Activated B cell treated with CpG ODN at 0.5 μM for 24 hours (primary cell): ENCODE measurements around the gene ZFAND2A. TPM values are rescaled to one million over a fixed set of nuclear protein-coding genes. Genes with fewer than 3 reads are reported as not detected.

Experiments
- ATAC-seq: fragments of 200-7000 bp; cut with Tn5 transposase; one replicate; pipeline ENCODE4 v1.10.0; 2021; ENCODE audit warnings: low read depth, mild to moderate bottlenecking, moderate library complexity
- CTCF ChIA-PET: fragments of 350-600 bp; sonication (Branson Sonifier 250); formaldehyde crosslinking; loops from one replicate; lab custom pipeline; 2021; ENCODE audit warnings: antibody characterized with exemption; lab: Charles Lee
- POLR2A ChIA-PET: fragments of 350-600 bp; sonication (Branson Sonifier 250); formaldehyde crosslinking; loops from one replicate; lab custom pipeline; 2021; ENCODE audit warnings: antibody characterized with exemption; lab: Charles Lee
- DNase-seq: peaks from one replicate; pipeline ENCODE4 v3.0.0; 2022
- H3K27ac Mint-ChIP-seq: one replicate; pipeline ENCODE4 v1.8.0; 2020; ENCODE audit warnings: mixed read lengths
- H3K27me3 Mint-ChIP-seq: one replicate; pipeline ENCODE4 v1.8.0; 2021; ENCODE audit warnings: mixed read lengths
- H3K36me3 Mint-ChIP-seq: one replicate; pipeline ENCODE4 v1.8.0; 2021; ENCODE audit warnings: low read depth, mixed read lengths
- H3K4me1 Mint-ChIP-seq: one replicate; pipeline ENCODE4 v1.8.0; 2021; ENCODE audit warnings: mixed read lengths
- H3K4me3 Mint-ChIP-seq: one replicate; pipeline ENCODE4 v1.8.0; 2020; ENCODE audit warnings: mild to moderate bottlenecking, mixed read lengths
- H3K9me3 Mint-ChIP-seq: one replicate; pipeline ENCODE4 v1.8.0; 2020; ENCODE audit warnings: mixed read lengths
- intact Hi-C: fragments of 100-400 bp; cut with micrococcal nuclease; formaldehyde crosslinking; loops from one replicate; pipeline ENCODE4 v1.15.1; 2024
- total RNA-seq: library from RNA; stranded (reverse); gene quantifications from 2 replicates; pipeline ENCODE4 v1.2.3, GENCODE V29; 2022
- TF ChIP-seq, protein P1 (sequence below): fragments of 200-600 bp; IDR thresholded peaks from one replicate; pipeline ENCODE4 v1.8.0; 2022; ENCODE audit warnings: antibody characterized with exemption, mild to moderate bottlenecking

ZFAND2A gene
- total RNA-seq, 1 donor from 2014 or later, result 21.6 TPM

DNA sequence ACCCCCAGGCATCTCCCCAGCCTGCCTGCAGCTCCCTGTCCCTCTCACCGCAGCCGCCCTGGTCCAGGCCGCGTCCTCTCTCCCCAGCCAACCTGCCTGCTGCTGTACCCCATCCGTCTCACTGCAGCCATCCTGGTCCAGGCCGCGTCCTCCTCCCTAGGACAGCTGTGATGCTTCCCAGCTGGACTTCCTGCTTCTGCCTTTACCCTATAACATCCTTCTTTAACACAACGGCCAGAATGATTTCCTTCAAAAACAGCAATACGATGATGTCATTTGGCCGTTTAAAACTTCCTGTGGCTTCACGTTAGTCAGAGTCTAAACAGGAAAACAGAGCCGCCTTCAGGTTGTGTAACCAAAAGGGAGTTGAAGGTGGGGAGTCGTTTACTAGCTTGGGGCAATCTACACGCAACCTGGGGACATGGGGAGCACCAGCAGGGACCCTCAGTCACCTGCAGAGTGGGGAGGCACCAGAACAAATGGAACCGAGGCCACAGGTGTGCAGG is 32.2 kb upstream of the ZFAND2A start:
- Mint-ChIP-seq H3K27ac (no peak overlapping the region), H3K4me1 (no peaks in the 10 kb centered on the region), H3K9me3 (no peaks in the 10 kb centered on the region), H3K27me3 (peaks cover 18% of the 10 kb centered on the region), H3K4me3 (no peak overlapping the region), H3K36me3 (no peaks in the 10 kb centered on the region)
- TF ChIP-seq, protein P1, sequence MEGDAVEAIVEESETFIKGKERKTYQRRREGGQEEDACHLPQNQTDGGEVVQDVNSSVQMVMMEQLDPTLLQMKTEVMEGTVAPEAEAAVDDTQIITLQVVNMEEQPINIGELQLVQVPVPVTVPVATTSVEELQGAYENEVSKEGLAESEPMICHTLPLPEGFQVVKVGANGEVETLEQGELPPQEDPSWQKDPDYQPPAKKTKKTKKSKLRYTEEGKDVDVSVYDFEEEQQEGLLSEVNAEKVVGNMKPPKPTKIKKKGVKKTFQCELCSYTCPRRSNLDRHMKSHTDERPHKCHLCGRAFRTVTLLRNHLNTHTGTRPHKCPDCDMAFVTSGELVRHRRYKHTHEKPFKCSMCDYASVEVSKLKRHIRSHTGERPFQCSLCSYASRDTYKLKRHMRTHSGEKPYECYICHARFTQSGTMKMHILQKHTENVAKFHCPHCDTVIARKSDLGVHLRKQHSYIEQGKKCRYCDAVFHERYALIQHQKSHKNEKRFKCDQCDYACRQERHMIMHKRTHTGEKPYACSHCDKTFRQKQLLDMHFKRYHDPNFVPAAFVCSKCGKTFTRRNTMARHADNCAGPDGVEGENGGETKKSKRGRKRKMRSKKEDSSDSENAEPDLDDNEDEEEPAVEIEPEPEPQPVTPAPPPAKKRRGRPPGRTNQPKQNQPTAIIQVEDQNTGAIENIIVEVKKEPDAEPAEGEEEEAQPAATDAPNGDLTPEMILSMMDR, result no peak
- ChIA-PET POLR2A (no interaction called here), CTCF (no interaction called here)
- DNase-seq, result no peak
- ATAC-seq, result no peak
- intact Hi-C loops, result no loop called here

DNA sequence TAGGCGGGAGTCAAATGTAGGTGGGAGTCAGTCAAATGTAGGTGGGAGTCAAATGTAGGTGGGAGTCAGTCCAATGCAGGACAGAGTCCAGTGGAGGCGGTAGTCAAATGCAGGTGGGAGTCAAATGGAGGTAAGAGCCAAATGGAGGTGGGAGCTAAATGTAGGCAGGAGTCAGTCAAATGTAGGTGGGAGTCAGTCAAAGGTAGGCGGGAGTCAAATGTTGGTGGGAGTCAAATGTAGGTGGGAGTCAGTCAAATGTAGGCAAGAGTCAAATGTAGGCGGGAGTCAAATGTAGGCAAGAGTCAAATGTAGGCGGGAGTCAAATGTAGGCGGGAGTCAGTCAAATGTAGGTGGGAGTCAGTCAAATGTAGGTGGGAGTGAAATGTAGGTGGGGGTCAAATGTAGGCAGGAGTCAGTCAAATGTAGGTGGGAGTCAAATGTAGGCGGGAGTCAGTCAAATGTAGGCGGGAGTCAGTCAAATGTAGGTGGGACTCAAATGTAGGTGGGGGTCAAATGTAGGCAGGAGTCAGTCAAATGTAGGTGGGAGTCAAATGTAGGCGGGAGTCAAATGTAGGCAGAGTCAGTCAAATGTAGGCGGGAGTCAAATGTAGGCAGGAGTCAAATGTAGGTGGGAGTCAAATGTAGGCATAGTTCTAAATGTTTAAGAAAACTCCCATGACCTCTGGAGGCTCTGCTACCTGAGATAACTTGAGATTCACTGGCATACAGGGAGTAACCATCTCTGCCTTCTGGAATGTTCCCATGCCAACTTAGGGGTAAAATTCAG is 30.2 kb upstream of the ZFAND2A start:
- CTCF ChIA-PET, result no interaction called here
- peaks cover 29% of the 10 kb centered on the region for H3K27me3 Mint-ChIP-seq

DNA sequence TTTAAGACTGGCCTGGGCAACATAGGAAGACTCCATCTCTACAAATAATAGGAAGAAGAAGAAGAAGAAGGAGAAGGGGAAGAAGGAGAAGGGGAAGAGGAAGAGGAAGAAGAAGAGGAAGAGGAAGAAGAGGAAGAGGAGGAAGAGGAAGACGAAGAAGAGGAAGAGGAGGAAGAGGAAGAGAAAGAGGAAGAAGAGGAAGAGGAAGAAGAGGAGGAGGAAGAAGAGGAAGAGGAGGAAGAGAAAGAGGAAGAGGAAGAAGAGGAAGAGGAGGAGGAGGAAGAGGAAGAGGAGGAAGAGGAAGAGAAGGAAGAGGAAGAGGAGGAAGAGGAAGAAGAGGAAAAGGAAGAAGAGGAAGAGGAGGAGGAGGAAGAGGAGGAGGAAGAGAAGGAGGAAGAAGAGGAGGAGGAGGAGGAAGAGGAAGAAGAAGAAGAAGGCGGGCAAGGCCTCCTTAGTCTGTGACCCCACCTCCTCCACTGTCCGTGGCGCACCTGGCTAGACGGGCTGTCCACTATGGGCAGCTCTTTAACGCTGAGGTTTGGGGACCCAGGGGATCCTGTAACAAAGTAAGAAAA is 28.8 kb upstream of the ZFAND2A start:
- no peak for ATAC-seq
- TF ChIP-seq, protein P1, result no peak
- intact Hi-C loops, result no loop called here
- no peaks in the 10 kb centered on the region for H3K4me1 Mint-ChIP-seq
- no peaks in the 10 kb centered on the region for H3K36me3 Mint-ChIP-seq
- ChIA-PET POLR2A (no interaction called here), CTCF (no interaction called here)
- no peak overlapping the region for H3K27ac Mint-ChIP-seq
- H3K4me3 Mint-ChIP-seq, result no peak overlapping the region
- no peaks in the 10 kb centered on the region for H3K9me3 Mint-ChIP-seq
- H3K27me3 Mint-ChIP-seq, result peaks cover 27% of the 10 kb centered on the region
- no peak for DNase-seq

More for the DNA sequence above, 30.2 kb upstream of the ZFAND2A start:
- Mint-ChIP-seq H3K4me3 (no peak overlapping the region), H3K9me3 (no peaks in the 10 kb centered on the region), H3K36me3 (no peaks in the 10 kb centered on the region), H3K4me1 (no peaks in the 10 kb centered on the region), H3K27ac (no peak overlapping the region)
- TF ChIP-seq, protein P1, result no peak
- POLR2A ChIA-PET, result no interaction called here
- DNase-seq, result no peak
- intact Hi-C loops, result no loop called here
- ATAC-seq, result no peak

DNA sequence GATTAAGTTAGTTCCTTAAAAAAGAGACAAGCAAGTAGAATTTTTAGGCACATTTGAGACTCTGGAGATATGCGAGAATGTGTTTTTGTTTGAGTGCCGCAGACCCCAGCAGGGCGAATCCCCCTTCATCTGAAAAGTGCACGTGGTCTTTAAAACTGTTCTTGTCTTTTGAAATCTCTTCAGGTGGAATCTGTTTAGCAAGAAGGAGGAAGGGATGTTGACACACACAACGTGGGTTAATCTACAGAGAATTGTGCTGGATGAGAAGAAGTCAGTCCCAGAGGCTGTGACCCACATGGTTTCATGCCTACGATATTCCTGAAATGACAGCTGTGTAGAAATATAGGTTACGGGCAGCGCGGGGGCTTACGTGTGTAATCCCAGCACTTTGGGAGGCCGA is 27.1 kb upstream of the ZFAND2A start:
- no peaks in the 10 kb centered on the region for H3K36me3 Mint-ChIP-seq
- intact Hi-C loops, result no loop called here
- TF ChIP-seq, protein P1, result no peak
- H3K27me3 Mint-ChIP-seq, result peaks cover 29% of the 10 kb centered on the region
- no peak for DNase-seq
- H3K4me3 Mint-ChIP-seq, result no peak overlapping the region
- POLR2A ChIA-PET, result no interaction called here
- no peak for ATAC-seq
- no peak overlapping the region for H3K27ac Mint-ChIP-seq
- H3K4me1 Mint-ChIP-seq, result peaks cover 5% of the 10 kb centered on the region
- H3K9me3 Mint-ChIP-seq, result no peaks in the 10 kb centered on the region
- CTCF ChIA-PET, result interaction anchor here (1.9 kb wide), 1 partner anchor 10 kb away, joined by 6 read pairs; no protein-coding TSS in a partner anchor

DNA sequence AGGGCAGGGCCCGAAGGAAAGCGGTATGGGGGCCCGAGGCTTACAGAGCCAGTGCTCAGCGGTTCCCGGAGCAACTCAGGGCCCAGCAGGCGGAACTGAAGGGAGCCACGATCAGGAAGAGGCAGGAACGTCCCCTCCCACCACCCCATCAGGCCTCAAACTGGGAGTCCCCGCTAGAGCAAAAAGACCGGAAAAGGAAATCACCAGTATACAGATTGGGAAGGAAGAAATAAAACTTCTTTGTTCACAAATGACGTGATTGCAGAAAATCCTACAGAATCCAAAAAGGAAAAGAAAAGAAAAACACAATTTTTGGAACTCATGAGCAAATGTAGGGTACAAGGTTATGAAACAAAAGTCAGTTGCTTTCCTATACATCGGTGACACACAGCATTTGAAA is 21.6 kb upstream of the ZFAND2A start:
- POLR2A ChIA-PET, result interaction anchor here (0.6 kb wide), 1 partner anchor 215 kb away, joined by 4 read pairs; no protein-coding TSS in a partner anchor
- intact Hi-C loops, result loop anchor here (2.0 kb wide), 1 partner anchor 859 kb away; no protein-coding TSS in a partner anchor
- CTCF ChIA-PET, result no interaction called here
- Mint-ChIP-seq H3K27me3 (peaks cover 40% of the 10 kb centered on the region), H3K36me3 (no peaks in the 10 kb centered on the region), H3K4me3 (no peak overlapping the region), H3K27ac (no peak overlapping the region), H3K4me1 (peaks cover 9% of the 10 kb centered on the region), H3K9me3 (no peaks in the 10 kb centered on the region)
- no peak for DNase-seq
- TF ChIP-seq, protein P1, result no peak
- no peak for ATAC-seq
